ENCODE data around the gene CD151. TPM values are rescaled to one million over a fixed set of nuclear protein-coding genes. Genes with fewer than 3 reads are reported as not detected.

The CD151 gene
- total RNA-seq, 2 experiments from 2014 or later, result 20.2 to 20.8 TPM

DNA sequence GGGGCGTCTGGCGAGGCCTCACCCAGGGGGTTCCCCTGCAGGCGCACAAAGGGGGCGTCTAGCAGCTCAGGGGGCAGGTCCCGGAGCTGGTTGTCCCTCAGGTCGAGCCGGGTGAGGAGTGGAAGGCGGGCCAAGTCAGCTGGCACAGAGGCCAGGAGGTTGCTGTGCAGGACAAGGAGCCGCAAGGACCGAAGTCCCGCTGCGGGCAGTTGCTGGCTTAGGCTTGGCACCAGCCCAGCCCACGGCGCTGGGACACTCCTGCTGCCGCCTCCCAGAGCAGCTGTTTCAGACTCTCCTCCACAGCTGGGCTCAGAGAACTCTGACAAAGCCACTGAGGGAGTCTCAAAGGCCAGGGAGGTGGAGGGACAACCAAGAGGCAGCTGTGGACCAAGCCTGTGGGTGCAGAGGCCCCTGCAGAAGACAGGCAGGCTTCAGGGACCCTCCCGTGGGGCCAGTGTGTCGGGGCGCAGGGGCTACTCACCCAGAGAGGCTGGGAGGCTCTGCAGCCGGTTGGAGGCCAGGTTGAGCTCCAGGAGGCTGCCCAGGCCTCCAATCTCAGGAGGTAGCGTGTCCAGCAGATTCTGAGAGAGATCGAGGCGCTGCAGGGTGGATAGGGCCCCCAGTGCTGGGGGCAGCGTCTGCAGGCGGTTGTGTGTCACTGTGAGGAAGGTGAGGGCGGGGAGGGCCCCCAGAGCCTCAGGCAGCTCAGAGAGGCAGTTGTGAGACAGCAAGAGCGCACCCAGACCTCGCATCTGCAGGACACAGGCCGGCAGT lies 29.9 kb upstream of the CD151 start:
- Mint-ChIP-seq H3K4me3 (peak overlapping the region; percentile 11), H3K36me3 (ENCODE audit: low read depth) (no peaks in the 10 kb centered on the region), H3K27ac (no peak overlapping the region), H3K4me1 (ENCODE audit: low read depth) (peaks cover 3% of the 10 kb centered on the region), H3K9me3 (no peaks in the 10 kb centered on the region), H3K27me3 (no peaks in the 10 kb centered on the region)
- CTCF ChIA-PET, result no interaction called here
- ATAC-seq (ENCODE audit: poor library complexity) (no peak), DNase-seq (no peak)
- intact Hi-C loops (cut with DNase I, micrococcal nuclease), result loop anchor here in 1 of 2 experiments (10.0 kb wide), 1 partner anchor 568 kb away; the partner anchor contains the start of genes PSMD13 and SIRT3
- no peaks in the 10 kb centered on the region for H3K9me3 ChIP-seq (ENCODE audit: control insufficient read depth in 1 of 2, insufficient read depth in 1 of 2, low read length in 2 of 2)
- POLR2A ChIA-PET, result interaction anchor here (1.0 to 5.6 kb wide), 2 partner anchors 10 to 17 kb away, joined by 3 to 31 read pairs; partner anchors contain the start of gene PNPLA2
- peaks cover 29% of the 10 kb centered on the region for H3K36me3 ChIP-seq (ENCODE audit: insufficient read depth, low read length)
- no peak overlapping the region for H3K4me3 ChIP-seq (ENCODE audit: low read length)
- H3K4me1 ChIP-seq (ENCODE audit: insufficient read depth, low read length), result peaks cover 44% of the 10 kb centered on the region
- H3K27me3 ChIP-seq (ENCODE audit: control insufficient read depth in 1 of 2, insufficient read depth in 2 of 2, low read length in 2 of 2), result no peaks in the 10 kb centered on the region
- TF ChIP-seq, protein P1, sequence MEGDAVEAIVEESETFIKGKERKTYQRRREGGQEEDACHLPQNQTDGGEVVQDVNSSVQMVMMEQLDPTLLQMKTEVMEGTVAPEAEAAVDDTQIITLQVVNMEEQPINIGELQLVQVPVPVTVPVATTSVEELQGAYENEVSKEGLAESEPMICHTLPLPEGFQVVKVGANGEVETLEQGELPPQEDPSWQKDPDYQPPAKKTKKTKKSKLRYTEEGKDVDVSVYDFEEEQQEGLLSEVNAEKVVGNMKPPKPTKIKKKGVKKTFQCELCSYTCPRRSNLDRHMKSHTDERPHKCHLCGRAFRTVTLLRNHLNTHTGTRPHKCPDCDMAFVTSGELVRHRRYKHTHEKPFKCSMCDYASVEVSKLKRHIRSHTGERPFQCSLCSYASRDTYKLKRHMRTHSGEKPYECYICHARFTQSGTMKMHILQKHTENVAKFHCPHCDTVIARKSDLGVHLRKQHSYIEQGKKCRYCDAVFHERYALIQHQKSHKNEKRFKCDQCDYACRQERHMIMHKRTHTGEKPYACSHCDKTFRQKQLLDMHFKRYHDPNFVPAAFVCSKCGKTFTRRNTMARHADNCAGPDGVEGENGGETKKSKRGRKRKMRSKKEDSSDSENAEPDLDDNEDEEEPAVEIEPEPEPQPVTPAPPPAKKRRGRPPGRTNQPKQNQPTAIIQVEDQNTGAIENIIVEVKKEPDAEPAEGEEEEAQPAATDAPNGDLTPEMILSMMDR (IDR thresholded peaks at IDR 0.05), result no peak
- H3K27ac ChIP-seq (ENCODE audit: low read depth in 1 of 2, low read length in 2 of 2), result no peak overlapping the region

DNA sequence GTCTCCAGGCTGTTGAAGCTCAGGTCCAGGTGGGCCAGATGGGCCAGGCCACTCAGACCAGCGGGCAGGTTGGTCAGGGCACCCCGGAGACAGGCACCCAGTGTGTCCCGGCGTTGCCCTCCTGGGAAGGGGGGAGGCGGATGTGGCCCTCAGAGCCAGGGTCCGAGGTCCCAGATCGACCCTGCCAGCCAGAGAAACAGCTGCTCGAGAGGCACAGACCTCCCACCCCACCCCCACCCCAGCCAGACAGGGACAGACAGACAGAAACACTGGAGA lies 29.3 kb upstream of the CD151 start:
- Histone ChIP-seq H3K4me1 (ENCODE audit: insufficient read depth, low read length) (peaks cover 44% of the 10 kb centered on the region), H3K27ac (ENCODE audit: low read depth in 1 of 2, low read length in 2 of 2) (no peak overlapping the region), H3K36me3 (ENCODE audit: insufficient read depth, low read length) (peaks cover 29% of the 10 kb centered on the region), H3K4me3 (ENCODE audit: low read length) (no peak overlapping the region), H3K9me3 (ENCODE audit: control insufficient read depth in 1 of 2, insufficient read depth in 1 of 2, low read length in 2 of 2) (no peaks in the 10 kb centered on the region), H3K27me3 (ENCODE audit: control insufficient read depth in 1 of 2, insufficient read depth in 2 of 2, low read length in 2 of 2) (no peaks in the 10 kb centered on the region)
- POLR2A ChIA-PET, result interaction anchor here (5.6 kb wide), 1 partner anchor 16 kb away, joined by 31 read pairs; the partner anchor contains the start of gene PNPLA2
- CTCF ChIA-PET, result no interaction called here
- DNase-seq, result no peak
- TF ChIP-seq, protein P1 (IDR thresholded peaks at IDR 0.05), result no peak
- intact Hi-C loops (cut with DNase I, micrococcal nuclease), result loop anchor here in 1 of 2 experiments (10.0 kb wide), 1 partner anchor 569 kb away; the partner anchor contains the start of genes PSMD13 and SIRT3
- ATAC-seq (ENCODE audit: poor library complexity), result no peak
- Mint-ChIP-seq H3K9me3 (no peaks in the 10 kb centered on the region), H3K27ac (no peak overlapping the region), H3K4me1 (ENCODE audit: low read depth) (peaks cover 5% of the 10 kb centered on the region), H3K36me3 (ENCODE audit: low read depth) (no peaks in the 10 kb centered on the region), H3K4me3 (no peak overlapping the region), H3K27me3 (no peaks in the 10 kb centered on the region)

DNA sequence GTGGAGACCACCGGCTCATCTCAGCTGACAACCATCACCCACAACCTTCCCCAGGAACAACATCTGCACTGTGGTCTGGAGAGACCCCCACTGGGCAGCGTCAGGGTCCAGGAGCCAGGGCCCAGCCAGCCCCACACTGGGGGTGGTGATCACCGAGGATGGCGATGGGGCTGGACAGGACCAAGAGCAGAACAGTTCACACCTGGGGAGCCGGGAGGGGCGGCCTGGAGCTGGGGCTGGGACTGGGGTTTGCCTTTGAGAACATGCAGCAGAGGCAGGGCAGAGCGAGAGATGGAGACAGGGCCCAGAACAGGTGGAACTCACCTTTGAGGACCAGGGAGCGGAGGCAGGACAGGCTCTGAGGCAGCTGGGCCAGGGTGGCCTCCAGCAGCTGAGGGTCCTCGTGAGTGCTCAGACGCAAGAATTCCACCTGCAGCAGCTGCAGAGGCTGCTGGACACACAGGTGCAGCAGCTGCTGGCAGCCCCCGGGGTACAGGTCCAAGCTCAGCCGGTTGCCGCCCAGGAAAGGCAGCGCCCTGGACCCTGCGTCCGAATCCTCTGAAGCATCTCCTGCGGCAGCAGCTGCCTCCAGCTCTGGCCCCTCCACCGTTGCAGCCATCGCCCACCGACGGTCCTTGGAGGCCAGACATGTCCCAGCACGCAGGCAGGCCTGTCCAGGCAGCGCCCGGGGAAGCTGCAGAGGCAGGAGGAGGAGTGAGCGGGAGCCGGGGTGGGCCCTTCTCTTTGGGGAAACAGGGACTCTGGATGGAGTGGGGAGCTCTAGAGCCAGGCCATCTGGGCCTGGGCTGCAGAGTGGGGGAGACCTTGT lies 28.8 kb upstream of the CD151 start:
- Histone ChIP-seq H3K36me3 (ENCODE audit: insufficient read depth, low read length) (peaks cover 29% of the 10 kb centered on the region), H3K9me3 (ENCODE audit: control insufficient read depth in 1 of 2, insufficient read depth in 1 of 2, low read length in 2 of 2) (no peaks in the 10 kb centered on the region), H3K4me3 (ENCODE audit: low read length) (peak overlapping the region; percentile 79), H3K27ac (ENCODE audit: low read depth in 1 of 2, low read length in 2 of 2) (peak overlapping the region; percentile 57 to 81), H3K27me3 (ENCODE audit: control insufficient read depth in 1 of 2, insufficient read depth in 2 of 2, low read length in 2 of 2) (no peaks in the 10 kb centered on the region), H3K4me1 (ENCODE audit: insufficient read depth, low read length) (peaks cover 44% of the 10 kb centered on the region)
- ChIA-PET POLR2A (interaction anchor here (0.8 to 5.6 kb wide), 3 partner anchors 16 to 268 kb away, joined by 3 to 31 read pairs (median 3); partner anchors contain the start of gene PNPLA2), CTCF (no interaction called here)
- H3K27me3 Mint-ChIP-seq, result no peaks in the 10 kb centered on the region
- no peaks in the 10 kb centered on the region for H3K9me3 Mint-ChIP-seq
- H3K4me3 Mint-ChIP-seq, result peak overlapping the region; percentile 81
- no peaks in the 10 kb centered on the region for H3K36me3 Mint-ChIP-seq (ENCODE audit: low read depth)
- ATAC-seq (ENCODE audit: poor library complexity) (no peak), DNase-seq (no peak)
- intact Hi-C loops (cut with DNase I, micrococcal nuclease), result loop anchor here in 1 of 2 experiments (10.0 kb wide), 1 partner anchor 569 kb away; the partner anchor contains the start of genes PSMD13 and SIRT3
- H3K4me1 Mint-ChIP-seq (ENCODE audit: low read depth), result peaks cover 11% of the 10 kb centered on the region
- H3K27ac Mint-ChIP-seq, result peak overlapping the region; percentile 47
- TF ChIP-seq, protein P1 (IDR thresholded peaks at IDR 0.05), result no peak

All from CD4-positive, alpha-beta T cell (primary cell).